Mesendoderm (in vitro differentiated cells): ENCODE measurements around the gene GNAZ. TPM values are rescaled to one million over a fixed set of nuclear protein-coding genes. Genes with fewer than 3 reads are reported as not detected.

Experiments used
- DNase-seq: peaks from one replicate; pipeline ENCODE4 v3.0.0; 2013
- H2AK5ac ChIP-seq: 2 replicates; pipeline ENCODE4 v1.6.1; 2013; ENCODE audit warnings: low read length, inconsistent platforms
- H2BK120ac ChIP-seq: 2 replicates; pipeline ENCODE4 v1.6.1; 2013; ENCODE audit warnings: low read depth, mild to moderate bottlenecking, low read length, moderate library complexity, mixed read lengths
- H2BK15ac ChIP-seq: replicated peaks from 2 replicates; pipeline ENCODE4 v1.6.1; 2013; ENCODE audit warnings: low read depth, mild to moderate bottlenecking, moderate library complexity
- H2BK5ac ChIP-seq: 2 replicates; pipeline ENCODE4 v1.6.1; 2013; ENCODE audit warnings: low read length, inconsistent platforms
- H3K18ac ChIP-seq: 2 replicates; pipeline ENCODE4 v1.6.1; 2013; ENCODE audit warnings: mild to moderate bottlenecking, low read length, mixed read lengths
- H3K23ac ChIP-seq: one replicate; pipeline ENCODE4 v1.6.1; 2013; ENCODE audit warnings: low read length
- H3K27ac ChIP-seq: 2 replicates; pipeline ENCODE4 v1.5.1; 2013; ENCODE audit warnings: low read depth, mild to moderate bottlenecking, inconsistent platforms, low read length, moderate library complexity
- H3K27me3 ChIP-seq: 2 replicates; pipeline ENCODE4 v1.6.1; 2013; ENCODE audit warnings: low read length, control low read depth, mild to moderate bottlenecking, inconsistent platforms; ENCODE audit not compliant: insufficient read depth, poor library complexity
- H3K36me3 ChIP-seq: 2 replicates; pipeline ENCODE4 v1.6.1; 2013; ENCODE audit warnings: low read length, inconsistent platforms; ENCODE audit not compliant: control insufficient read depth, insufficient read depth
- H3K4ac ChIP-seq: one replicate; pipeline ENCODE4 v1.6.1; 2013; ENCODE audit warnings: low read depth, mild to moderate bottlenecking, low read length, moderate library complexity
- H3K4me1 ChIP-seq: 2 replicates; pipeline ENCODE4 v1.6.1; 2013; ENCODE audit warnings: low read depth, low read length, inconsistent platforms; ENCODE audit not compliant: control insufficient read depth
- H3K4me2 ChIP-seq: 2 replicates; pipeline ENCODE4 v1.6.1; 2013; ENCODE audit warnings: low read length
- H3K4me3 ChIP-seq: 2 replicates; pipeline ENCODE4 v1.5.1; 2013; ENCODE audit warnings: mild to moderate bottlenecking, low read length
- H3K56ac ChIP-seq: one replicate; pipeline ENCODE4 v1.6.1; 2013; ENCODE audit warnings: low read length
- H3K79me1 ChIP-seq: 2 replicates; pipeline ENCODE4 v1.6.1; 2013; ENCODE audit warnings: low read length, inconsistent platforms
- H3K79me2 ChIP-seq: 2 replicates; pipeline ENCODE4 v1.6.1; 2013; ENCODE audit warnings: mild to moderate bottlenecking, low read length; ENCODE audit not compliant: control insufficient read depth, insufficient read depth
- H3K9ac ChIP-seq: 2 replicates; pipeline ENCODE4 v1.6.1; 2013; ENCODE audit warnings: low read length, inconsistent platforms
- H4K5ac ChIP-seq: one replicate; pipeline ENCODE4 v1.6.1; 2013; ENCODE audit warnings: low read length
- H4K8ac ChIP-seq: one replicate; pipeline ENCODE4 v1.6.1; 2013; ENCODE audit warnings: low read depth, mild to moderate bottlenecking, control low read depth, low read length, moderate library complexity
- WGBS: extraction: QIAGEN DNeasy Blood & Tissue Kit; methylation state at CpG from one replicate; pipeline ENCODE4 v1.1.7; 2013; ENCODE audit warnings: low lambda C conversion rate, missing lambda C conversion rate; ENCODE audit not compliant: insufficient coverage; ENCODE audit errors: extremely low coverage; 5-methylcytosine and 5-hydroxymethylcytosine counted together
- small RNA-seq: library from polyadenylated mRNA; stranded (forward); fragments of <200 nt; extraction: miRNeasy Mini kit (QIAGEN cat#:217004); gene quantifications from one replicate; pipeline ENCODE3, GENCODE V24; 2013; ENCODE audit not compliant: insufficient read depth

Gene GNAZ

DNA sequence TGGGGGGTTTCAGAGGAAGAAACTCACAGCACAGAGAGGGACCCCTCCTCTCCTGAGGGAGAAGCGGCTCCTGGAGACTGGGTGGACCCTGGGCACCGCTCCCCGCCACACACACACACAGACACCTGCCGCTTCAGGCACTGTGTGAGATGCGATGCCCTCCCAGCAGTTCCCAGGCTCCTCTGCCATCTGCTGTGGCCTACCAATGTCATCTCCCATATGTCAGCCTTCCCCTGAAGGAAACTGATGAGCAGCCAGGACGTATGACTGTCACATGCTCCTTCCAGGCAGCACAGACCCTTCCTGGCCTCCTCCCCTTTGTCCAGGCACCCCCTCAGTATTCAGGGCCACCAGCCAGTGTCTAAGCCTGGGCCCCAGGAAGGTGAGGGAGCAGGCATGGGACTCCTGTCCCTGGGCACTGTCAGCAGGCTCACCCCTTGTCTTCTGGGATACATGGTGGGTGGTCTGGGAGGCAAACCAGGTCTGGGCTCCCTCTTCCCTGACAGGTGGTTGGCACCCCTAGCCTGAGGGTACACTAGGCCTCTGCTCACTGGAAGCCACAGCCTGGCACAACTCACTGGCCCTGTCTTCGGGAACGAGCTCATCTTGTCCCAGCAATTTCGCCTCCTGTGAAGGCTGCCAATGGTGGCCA is 98.2 kb downstream of the GNAZ start:
- no CpG with 5 or more reads among the region's 9 CpGs for WGBS
- Histone ChIP-seq H3K36me3 (no peaks in the 10 kb centered on the region), H3K4me1 (no peaks in the 10 kb centered on the region)

DNA sequence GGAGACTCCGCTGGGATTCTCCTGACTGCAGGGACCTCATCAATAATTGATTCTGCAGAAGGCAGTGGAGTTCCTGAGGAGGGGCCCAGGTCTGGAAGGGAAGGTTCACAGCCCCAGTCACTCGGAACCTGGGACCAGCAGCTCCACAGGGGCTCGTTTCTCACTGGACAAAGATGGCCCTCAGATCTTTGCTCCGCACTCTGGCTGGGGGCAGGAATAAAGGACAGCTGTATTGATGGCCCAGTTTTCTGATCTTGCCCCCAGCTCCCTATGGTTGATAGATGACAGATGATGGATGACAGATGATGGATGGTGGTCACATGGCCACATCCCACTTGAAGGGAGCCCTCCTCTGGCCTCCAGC is 98.7 kb downstream of the GNAZ start:
- Histone ChIP-seq H3K4me1 (no peaks in the 10 kb centered on the region), H3K27me3 (no peaks in the 10 kb centered on the region), H4K8ac (no peak overlapping the region), H3K79me2 (no peaks in the 10 kb centered on the region), H2BK120ac (no peak overlapping the region), H2AK5ac (no peak overlapping the region), H3K4me3 (no peak overlapping the region), H2BK15ac (no peak overlapping the region), H3K18ac (no peak overlapping the region), H3K27ac (no peak overlapping the region), H4K5ac (no peak overlapping the region), H2BK5ac (no peak overlapping the region), H3K4me2 (no peak overlapping the region), H3K4ac (no peak overlapping the region), H3K23ac (no peak overlapping the region), H3K56ac (no peak overlapping the region), H3K79me1 (no peaks in the 10 kb centered on the region), H3K36me3 (no peaks in the 10 kb centered on the region), H3K9ac (no peak overlapping the region)
- no peak for DNase-seq
- WGBS = no CpG with 5 or more reads among the region's 4 CpGs

More for the DNA sequence above, 98.2 kb downstream of the GNAZ start:
- Histone ChIP-seq H3K4me2 (no peak overlapping the region), H2BK15ac (no peak overlapping the region), H3K27ac (no peak overlapping the region), H3K9ac (no peak overlapping the region), H2AK5ac (no peak overlapping the region), H2BK120ac (no peak overlapping the region), H3K79me2 (no peaks in the 10 kb centered on the region), H4K8ac (no peak overlapping the region), H3K79me1 (no peaks in the 10 kb centered on the region), H3K23ac (no peak overlapping the region), H2BK5ac (no peak overlapping the region), H3K4ac (no peak overlapping the region), H3K56ac (no peak overlapping the region), H4K5ac (no peak overlapping the region), H3K27me3 (no peaks in the 10 kb centered on the region), H3K18ac (no peak overlapping the region), H3K4me3 (no peak overlapping the region)
- DNase-seq = no peak

Small RNAs within 50 kb of the gene (small RNA-seq; reads per million reads assigned to genes)
- gene RF00017 (not detected), gene RF00066 (not detected)
